ENCODE data around the gene PPP2R5A.

PPP2R5A gene

GRCh38 chr1:212353181-212353580 lies 68.0 kb downstream of the PPP2R5A start:
- H3F3A ChIP-seq (ENCODE audit: insufficient read depth, low read length) = no peaks in the 10 kb centered on the region
- 0 out of 2 replicates have a peak, but pooled peaks cover under 1% of the 10 kb centered on the region for H3K36me3 ChIP-seq (replicated peaks; ENCODE audit: insufficient read depth, low read length)
- TF ChIP-seq CTCF (IDR thresholded peaks at IDR 0.05; ENCODE audit: low read length) = no peak
- TF ChIP-seq EZH2phosphoT487 (IDR thresholded peaks at IDR 0.05; ENCODE audit: low read length) = no peak
- TF ChIP-seq EZH2 (optimal IDR thresholded peaks at IDR 0.05; ENCODE audit: low read depth, low read length) = no peak

GRCh38 chr1:212354464-212354863 lies 69.3 kb downstream of the PPP2R5A start:
- no peak overlapping the region for H2AFZ ChIP-seq (ENCODE audit: low read length)

More at GRCh38 chr1:212353181-212353580, 68.0 kb downstream of the PPP2R5A start:
- DNase-seq = no peak
- Histone ChIP-seq H3K9me3 (replicated peaks; ENCODE audit: insufficient read depth, low read length) (no peaks in the 10 kb centered on the region), H3K4me3 (ENCODE audit: low read length) (no peak overlapping the region), H3K27me3 (replicated peaks; ENCODE audit: insufficient read depth, low read length) (no peaks in the 10 kb centered on the region), H2AFZ (ENCODE audit: low read length) (no peak overlapping the region), H4K20me1 (ENCODE audit: insufficient read depth, low read length) (no peaks in the 10 kb centered on the region), H3K4me2 (ENCODE audit: low read depth, low read length) (no peak overlapping the region), H3K9ac (ENCODE audit: low read length) (no peak overlapping the region), H3K27ac (ENCODE audit: low read length) (no peak overlapping the region), H3K9me2 (replicated peaks; ENCODE audit: insufficient read depth, low read length) (no peaks in the 10 kb centered on the region), H3K79me2 (ENCODE audit: low read length) (no peaks in the 10 kb centered on the region), H3K4me1 (ENCODE audit: low read length) (no peaks in the 10 kb centered on the region)

GRCh38 chr1:212355230-212355969 lies 70.2 kb downstream of the PPP2R5A start:
- Histone ChIP-seq H3F3A (ENCODE audit: insufficient read depth, low read length) (no peaks in the 10 kb centered on the region), H3K4me1 (ENCODE audit: low read length) (no peaks in the 10 kb centered on the region), H3K27ac (ENCODE audit: low read length) (no peak overlapping the region), H3K27me3 (replicated peaks; ENCODE audit: insufficient read depth, low read length) (no peaks in the 10 kb centered on the region), H3K4me3 (ENCODE audit: low read length) (no peak overlapping the region), H3K9me2 (replicated peaks; ENCODE audit: insufficient read depth, low read length) (no peaks in the 10 kb centered on the region), H2AFZ (ENCODE audit: low read length) (no peak overlapping the region), H3K9me3 (replicated peaks; ENCODE audit: insufficient read depth, low read length) (no peaks in the 10 kb centered on the region), H3K36me3 (replicated peaks; ENCODE audit: insufficient read depth, low read length) (0 out of 2 replicates have a peak, but pooled peaks cover 2% of the 10 kb centered on the region), H3K9ac (ENCODE audit: low read length) (no peak overlapping the region), H3K4me2 (ENCODE audit: low read depth, low read length) (no peak overlapping the region), H3K79me2 (ENCODE audit: low read length) (no peaks in the 10 kb centered on the region), H4K20me1 (ENCODE audit: insufficient read depth, low read length) (no peaks in the 10 kb centered on the region)
- DNase-seq = no peak
- TF ChIP-seq EZH2phosphoT487 (IDR thresholded peaks at IDR 0.05; ENCODE audit: low read length) (no peak), CTCF (IDR thresholded peaks at IDR 0.05; ENCODE audit: low read length) (no peak), EZH2 (optimal IDR thresholded peaks at IDR 0.05; ENCODE audit: low read depth, low read length) (no peak)

More at GRCh38 chr1:212354464-212354863, 69.3 kb downstream of the PPP2R5A start:
- 0 out of 2 replicates have a peak, but pooled peaks cover 2% of the 10 kb centered on the region for H3K36me3 ChIP-seq (replicated peaks; ENCODE audit: insufficient read depth, low read length)
- H3K9me3 ChIP-seq (replicated peaks; ENCODE audit: insufficient read depth, low read length) = no peaks in the 10 kb centered on the region
- no peaks in the 10 kb centered on the region for H3K4me1 ChIP-seq (ENCODE audit: low read length)
- H4K20me1 ChIP-seq (ENCODE audit: insufficient read depth, low read length) = no peaks in the 10 kb centered on the region
- H3K9ac ChIP-seq (ENCODE audit: low read length) = no peak overlapping the region
- H3K79me2 ChIP-seq (ENCODE audit: low read length) = no peaks in the 10 kb centered on the region
- no peaks in the 10 kb centered on the region for H3F3A ChIP-seq (ENCODE audit: insufficient read depth, low read length)
- no peak overlapping the region for H3K27ac ChIP-seq (ENCODE audit: low read length)
- TF ChIP-seq EZH2 (optimal IDR thresholded peaks at IDR 0.05; ENCODE audit: low read depth, low read length) (no peak), EZH2phosphoT487 (IDR thresholded peaks at IDR 0.05; ENCODE audit: low read length) (no peak), CTCF (IDR thresholded peaks at IDR 0.05; ENCODE audit: low read length) (no peak)
- no peak for DNase-seq
- no peak overlapping the region for H3K4me3 ChIP-seq (ENCODE audit: low read length)
- H3K9me2 ChIP-seq (replicated peaks; ENCODE audit: insufficient read depth, low read length) = no peaks in the 10 kb centered on the region
- H3K27me3 ChIP-seq (replicated peaks; ENCODE audit: insufficient read depth, low read length) = no peaks in the 10 kb centered on the region
- no peak overlapping the region for H3K4me2 ChIP-seq (ENCODE audit: low read depth, low read length)
